HS-5 (cell line): ENCODE data around the gene TTC21A.

Experiments
- DNase-seq: peaks from one replicate; pipeline ENCODE4 v3.0.0-alpha.2; 2012; ENCODE audit warnings: low read depth

Gene TTC21A

GRCh38 chr3:39181408-39182335, 74.2 kb downstream of the TTC21A start:
- no peak for DNase-seq

GRCh38 chr3:39183211-39184080, 76.0 kb downstream of the TTC21A start:
- no peak for DNase-seq

GRCh38 chr3:39184081-39184967, 76.8 kb downstream of the TTC21A start:
- DNase-seq, result no peak

GRCh38 chr3:39184968-39185285, 77.4 kb downstream of the TTC21A start:
- DNase-seq, result no peak

GRCh38 chr3:39185326-39185958, 78.0 kb downstream of the TTC21A start:
- no peak for DNase-seq

GRCh38 chr3:39185959-39186691, 78.6 kb downstream of the TTC21A start:
- DNase-seq, result no peak

- no peak for DNase-seq
These were observed 79.2 kb downstream of the TTC21A start for GRCh38 chr3:39186692-39187151.

- DNase-seq, result no peak
These were observed 80.1 kb downstream of the TTC21A start for GRCh38 chr3:39187372-39188155.
